Measurements from ENCODE around the gene DNAAF5.

The DNAAF5 gene

GRCh38 chr7:683526-684205 lies 42.8 kb upstream of the DNAAF5 start:
- TF ChIP-seq CTCF (IDR thresholded peaks at IDR 0.05; ENCODE audit: insufficient read depth, low read depth, low read length, missing control alignments), result no peak
- H3K4me3 ChIP-seq (ENCODE audit: low read length), result no peak overlapping the region
- DNase-seq (ENCODE audit: low read depth), result no peak

GRCh38 chr7:684416-684815 lies 42.1 kb upstream of the DNAAF5 start:
- no peak for TF ChIP-seq CTCF (IDR thresholded peaks at IDR 0.05; ENCODE audit: insufficient read depth, low read depth, low read length, missing control alignments)
- DNase-seq (ENCODE audit: low read depth), result no peak
- H3K4me3 ChIP-seq (ENCODE audit: low read length), result no peak overlapping the region

GRCh38 chr7:685540-685939 lies 41.0 kb upstream of the DNAAF5 start:
- no peak for DNase-seq (ENCODE audit: low read depth)

GRCh38 chr7:690478-691360 lies 35.8 kb upstream of the DNAAF5 start:
- H3K4me3 ChIP-seq (ENCODE audit: low read length), result no peak overlapping the region
- DNase-seq (ENCODE audit: low read depth), result no peak
- TF ChIP-seq CTCF (IDR thresholded peaks at IDR 0.05; ENCODE audit: insufficient read depth, low read depth, low read length, missing control alignments), result no peak

More at GRCh38 chr7:685540-685939, 41.0 kb upstream of the DNAAF5 start:
- H3K4me3 ChIP-seq (ENCODE audit: low read length), result no peak overlapping the region
- TF ChIP-seq CTCF (IDR thresholded peaks at IDR 0.05; ENCODE audit: insufficient read depth, low read depth, low read length, missing control alignments), result no peak

- no peak overlapping the region for H3K4me3 ChIP-seq (ENCODE audit: low read length)
- no peak for DNase-seq (ENCODE audit: low read depth)
- no peak for TF ChIP-seq CTCF (IDR thresholded peaks at IDR 0.05; ENCODE audit: insufficient read depth, low read depth, low read length, missing control alignments)
These were observed 35.0 kb upstream of the DNAAF5 start for GRCh38 chr7:691361-692045.

GRCh38 chr7:693280-693679 lies 33.2 kb upstream of the DNAAF5 start:
- H3K4me3 ChIP-seq (ENCODE audit: low read length), result no peak overlapping the region
- no peak for TF ChIP-seq CTCF (IDR thresholded peaks at IDR 0.05; ENCODE audit: insufficient read depth, low read depth, low read length, missing control alignments)
- DNase-seq (ENCODE audit: low read depth), result no peak

All from epithelial cell of esophagus (primary cell).